ENCODE measurements around the gene NTSR1. TPM values are rescaled to one million over a fixed set of nuclear protein-coding genes. Genes with fewer than 3 reads are reported as not detected.

The NTSR1 gene
- total and polyA plus RNA-seq, 2 of the 8 experiments (the other 6 are each of a cell fraction or from before 2014, with no cell fraction given) = 0.53 to 0.89 TPM

GRCh38 chr20:62788607-62789006 is 80.0 kb downstream of the NTSR1 start (continued):
- TF ChIP-seq, protein P1, sequence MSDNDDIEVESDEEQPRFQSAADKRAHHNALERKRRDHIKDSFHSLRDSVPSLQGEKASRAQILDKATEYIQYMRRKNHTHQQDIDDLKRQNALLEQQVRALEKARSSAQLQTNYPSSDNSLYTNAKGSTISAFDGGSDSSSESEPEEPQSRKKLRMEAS (IDR thresholded peaks at IDR 0.05) = no peak
- TF ChIP-seq ASH2L (IDR thresholded peaks at IDR 0.05; ENCODE audit: low read length) (no peak), ATF3 (IDR thresholded peaks at IDR 0.05; ENCODE audit: insufficient read depth, low read depth, low read length) (no peak), HDAC6 (IDR thresholded peaks at IDR 0.05; ENCODE audit: low read depth, low read length) (no peak), POU5F1 (IDR thresholded peaks at IDR 0.05; ENCODE audit: low read depth, low read length) (no peak)
